ENCODE measurements around the gene TFF3. TPM values are rescaled to one million over a fixed set of nuclear protein-coding genes. Genes with fewer than 3 reads are reported as not detected.

The TFF3 gene
- total and polyA plus RNA-seq, 10 of the 15 experiments (the other 5 are each of a cell fraction or from before 2014, with no cell fraction given): not detected

DNA sequence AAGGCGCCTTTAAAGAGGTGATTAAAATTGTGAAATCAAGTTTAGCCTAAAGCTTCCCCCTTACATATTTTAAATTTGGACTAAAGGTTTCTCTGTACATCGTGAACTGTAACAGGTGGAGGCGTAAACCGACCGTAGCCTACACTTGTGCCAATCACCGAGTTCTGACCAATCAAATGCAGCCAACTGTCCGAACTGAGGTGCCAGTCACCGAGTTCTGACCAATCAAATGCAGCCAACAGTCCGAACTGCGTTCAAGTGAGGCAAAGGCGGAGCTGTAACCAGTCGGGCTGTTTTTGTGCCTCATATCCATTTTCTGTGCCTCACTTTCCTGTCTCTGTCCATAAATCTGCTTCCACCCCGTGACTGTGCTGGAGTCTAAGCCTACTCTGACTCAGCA, 43.7 kb upstream of the TFF3 start:
- BruUV-seq (replicated peaks): no TSS peak
- DNase-seq (ENCODE audit: low read depth, low spot score) (no peak), ATAC-seq (no peak), FAIRE-seq (no peak)
- H3K9ac ChIP-seq (ENCODE audit: control insufficient read depth, insufficient read depth, low read length): no peak overlapping the region
- ChIA-PET CTCF (interaction anchor here (0.7 kb wide), 1 partner anchor 46 kb away, joined by 3 read pairs; no protein-coding TSS in a partner anchor), RAD21 (ENCODE audit: unreplicated experiment) (no interaction called here), SMC1A (ENCODE audit: uncharacterized antibody, unreplicated experiment) (interaction anchor here (0.7 to 1.2 kb wide), 2 partner anchors 23 to 42 kb away, joined by 3 read pairs; no protein-coding TSS in a partner anchor), POLR2A (interaction anchor here (0.7 kb wide), 1 partner anchor 930 kb away, joined by 3 read pairs; no protein-coding TSS in a partner anchor)
- H3K79me2 ChIP-seq (ENCODE audit: control insufficient read depth, insufficient read depth, low read length): no peaks in the 10 kb centered on the region
- H3K9me3 ChIP-seq (replicated peaks; ENCODE audit: control insufficient read depth, insufficient read depth, low read length): peaks cover 16% of the 10 kb centered on the region
- TF ChIP-seq MEF2B (IDR thresholded peaks at IDR 0.05; ENCODE audit: partially characterized antibody, poor library complexity, severe bottlenecking) (no peak), SMARCA5 (IDR thresholded peaks at IDR 0.05) (no peak), STAT3 (IDR thresholded peaks at IDR 0.05; ENCODE audit: low read depth, low read length) (no peak), PKNOX1 (IDR thresholded peaks at IDR 0.05) (no peak), SPI1 (IDR thresholded peaks at IDR 0.05; ENCODE audit: borderline replicate concordance, insufficient read depth, low read depth, low read length) (no peak), NFYB (IDR thresholded peaks at IDR 0.05; ENCODE audit: insufficient read depth, low read depth, low read length) (no peak), BRCA1 (IDR thresholded peaks at IDR 0.05; ENCODE audit: low read depth, low read length) (no peak), TAF1 (IDR thresholded peaks at IDR 0.05; ENCODE audit: borderline replicate concordance, low read depth, low read length) (no peak), CHD1 (IDR thresholded peaks at IDR 0.05; ENCODE audit: low read depth, low read length) (no peak)
- H3K36me3 ChIP-seq (ENCODE audit: control insufficient read depth in 2 of 2, insufficient read depth in 2 of 2, low read length in 1 of 2): no peaks in the 10 kb centered on the region
- no peak overlapping the region for H3K4me2 ChIP-seq (ENCODE audit: control insufficient read depth, insufficient read depth)
- peaks cover 11% of the 10 kb centered on the region for H3K4me1 ChIP-seq (ENCODE audit: control insufficient read depth, insufficient read depth, low read length)
- H3K27me3 ChIP-seq (replicated peaks in 1 of 2; ENCODE audit: control insufficient read depth in 2 of 2, insufficient read depth in 2 of 2, low read length in 1 of 2): no peaks in the 10 kb centered on the region; a peak in 2 of 4 replicates
- no peaks in the 10 kb centered on the region for H4K20me1 ChIP-seq (ENCODE audit: control insufficient read depth, insufficient read depth)
- intact Hi-C loops (cut with micrococcal nuclease; ENCODE audit: unreplicated experiment): no loop called here
- WGBS (ENCODE audit: insufficient coverage, insufficient replicate concordance, low lambda C conversion rate, missing lambda C conversion rate): 63% methylated on average over 13 of the region's 13 CpGs
- in situ Hi-C loops (cut with MboI): no loop called here
- H2AFZ ChIP-seq (ENCODE audit: control insufficient read depth, low read depth, low read length): no peak overlapping the region
- H3K27ac ChIP-seq (ENCODE audit: control insufficient read depth, insufficient read depth): no peak overlapping the region
- no peak overlapping the region for H3K4me3 ChIP-seq

Measured in GM12878 (cell line).